GM12864 (cell line): ENCODE results near the gene CCDC39.

Experiments used
- DNase-seq: peaks from one replicate; pipeline ENCODE4 v3.0.0-alpha.2; 2011; ENCODE audit warnings: low read depth
- H3K4me3 ChIP-seq: 2 replicates; pipeline ENCODE4 v1.5.1; 2011; ENCODE audit warnings: mild to moderate bottlenecking, low read depth, low read length, control low read depth
- CTCF ChIP-seq: IDR thresholded peaks from 2 replicates; pipeline ENCODE4 v1.5.1; 2011; ENCODE audit warnings: low read depth, mild to moderate bottlenecking, moderate library complexity, low read length, control low read depth, inconsistent platforms; ENCODE audit errors: missing control alignments

The CCDC39 gene

GRCh38 chr3:180698760-180699270, 19.5 kb upstream of the CCDC39 start:
- TF ChIP-seq CTCF: no peak
- DNase-seq: no peak
- no peak overlapping the region for H3K4me3 ChIP-seq

DNA sequence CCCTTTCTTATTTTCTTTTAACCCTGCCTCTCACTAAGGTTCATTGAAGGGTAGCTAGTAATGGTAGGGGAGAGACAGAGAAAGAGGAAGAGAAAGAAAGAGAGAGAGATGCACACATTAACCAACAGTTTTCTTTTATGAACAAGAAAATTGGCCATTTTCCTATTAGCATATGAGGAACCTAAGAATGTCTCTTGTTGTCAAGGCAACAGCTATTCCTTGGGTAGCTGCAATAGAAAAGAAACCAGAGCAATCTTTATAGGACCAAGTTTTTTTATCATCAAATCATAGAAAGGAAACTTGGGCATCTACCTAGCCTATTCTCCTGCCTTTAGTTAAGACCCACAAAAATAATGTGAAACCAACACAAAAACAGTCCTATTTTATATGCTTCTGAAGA, 15.0 kb upstream of the CCDC39 start:
- TF ChIP-seq CTCF: no peak
- no peak for DNase-seq
- no peak overlapping the region for H3K4me3 ChIP-seq

- H3K4me3 ChIP-seq: no peak overlapping the region
- no peak for DNase-seq
- no peak for TF ChIP-seq CTCF
These were observed 14.4 kb upstream of the CCDC39 start for GRCh38 chr3:180693656-180694055.

DNA sequence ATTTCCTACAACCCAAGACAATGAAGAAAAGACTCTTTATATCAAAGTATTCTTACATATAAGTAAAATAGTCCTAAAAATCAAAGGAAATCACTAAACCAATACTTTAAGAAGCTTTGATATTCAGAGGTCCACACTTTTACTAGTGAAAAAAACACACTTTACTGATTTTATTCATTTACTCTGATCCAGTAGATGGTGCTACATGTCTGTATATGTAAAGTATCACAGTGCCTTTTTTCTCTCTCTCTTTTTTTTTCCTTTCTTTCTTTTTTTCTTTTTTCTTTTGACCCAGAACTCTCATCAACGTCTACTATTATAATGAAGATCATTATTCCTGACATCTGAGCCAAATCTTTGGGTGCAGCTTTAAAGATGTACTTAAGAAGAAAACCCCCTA, 10.8 kb upstream of the CCDC39 start:
- no peak for TF ChIP-seq CTCF
- DNase-seq: no peak
- no peak overlapping the region for H3K4me3 ChIP-seq

DNA sequence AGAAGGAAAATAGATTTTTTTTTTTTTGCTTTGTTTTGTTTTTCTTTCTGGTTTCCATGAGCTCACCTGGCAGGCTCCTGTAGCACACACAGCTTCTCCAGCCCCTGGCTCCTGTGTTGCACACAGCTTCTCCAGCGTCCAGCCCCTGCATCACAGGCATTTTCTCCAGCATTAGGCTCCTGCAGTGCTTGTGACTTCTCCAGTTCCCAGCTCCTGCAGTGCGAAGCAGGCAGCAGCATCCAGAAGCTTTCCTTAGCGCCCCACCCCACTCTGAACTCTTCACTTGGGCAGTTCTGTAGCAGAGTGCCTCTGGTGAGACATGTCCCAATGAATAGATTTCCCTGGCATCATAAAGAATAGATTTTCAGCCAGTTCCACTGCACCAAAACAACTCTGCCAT, 5.5 kb upstream of the CCDC39 start:
- no peak overlapping the region for H3K4me3 ChIP-seq
- DNase-seq: no peak

DNA sequence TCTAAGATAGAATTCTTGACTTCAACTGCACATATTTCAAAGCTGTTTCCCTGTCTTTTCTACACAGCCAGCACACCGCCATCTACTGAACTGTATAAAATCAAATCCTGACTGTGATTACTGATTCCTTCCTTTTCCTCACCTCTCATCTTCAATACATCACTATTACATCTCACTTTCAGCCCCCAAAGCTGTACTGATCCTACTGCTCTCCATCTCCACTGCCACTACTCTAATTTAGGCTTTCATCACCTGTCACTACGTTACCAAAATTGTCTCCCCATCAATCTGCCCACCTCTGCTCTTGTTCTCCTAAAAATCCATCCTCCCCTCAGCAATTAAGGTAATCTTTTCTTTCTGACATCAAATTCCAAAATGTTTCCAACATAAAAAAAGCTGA, 4.5 kb upstream of the CCDC39 start:
- no peak overlapping the region for H3K4me3 ChIP-seq
- TF ChIP-seq CTCF: no peak
- no peak for DNase-seq

More for the DNA sequence above, 5.5 kb upstream of the CCDC39 start:
- TF ChIP-seq CTCF: no peak

DNA sequence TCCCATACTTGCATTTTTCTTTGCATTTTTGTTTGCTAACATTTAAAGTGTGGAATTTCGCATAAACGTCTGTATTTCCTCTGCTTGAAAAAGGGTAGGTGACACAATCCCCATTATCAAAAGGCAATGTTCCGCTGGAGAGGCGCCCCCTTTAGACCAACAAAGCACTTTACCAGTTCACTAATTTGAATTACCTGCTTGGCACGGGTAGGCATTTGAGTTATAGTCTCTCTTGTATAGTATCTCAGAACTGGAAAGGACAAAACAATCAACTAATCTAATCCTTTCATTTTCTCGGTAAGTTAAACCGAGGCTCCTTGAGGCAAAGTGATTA, 775 bp upstream of the CCDC39 start:
- H3K4me3 ChIP-seq: peak overlapping the region; percentile 64
- peak; percentile 59 for TF ChIP-seq CTCF
- no peak for DNase-seq
